ENCODE data around the gene ATP10B. TPM values are rescaled to one million over a fixed set of nuclear protein-coding genes. Genes with fewer than 3 reads are reported as not detected.

Gene ATP10B
- polyA plus RNA-seq, 3 donors = not detected

- no peaks in the 10 kb centered on the region for H3K4me1 ChIP-seq (ENCODE audit: control insufficient read depth in 1 of 2, insufficient read depth in 2 of 2, low read length in 2 of 2)
- no peak for DNase-seq
- peaks cover 0 to 4% (median 0%) of the 10 kb centered on the region in 7 donors for H3K9me3 Mint-ChIP-seq
- no peak overlapping the region for H3K27ac ChIP-seq (ENCODE audit: low read depth in 1 of 2, low read length in 2 of 2)
- no peaks in the 10 kb centered on the region for H3K27me3 ChIP-seq (ENCODE audit: control insufficient read depth in 2 of 2, insufficient read depth in 2 of 2, low read length in 2 of 2)
- no peaks in the 10 kb centered on the region for H3K4me1 Mint-ChIP-seq
- no peak overlapping the region for H2AFZ ChIP-seq (ENCODE audit: insufficient read depth, low read depth, low read length, poor library complexity, severe bottlenecking)
- WGBS (ENCODE audit: insufficient coverage) = 95% methylated on average over 2 of the region's 3 CpGs
- H3K4me3 ChIP-seq (replicated peaks in 1 of 3; ENCODE audit: low read depth in 2 of 3, low read length in 3 of 3) = no peak overlapping the region
- intact Hi-C loops (cut with micrococcal nuclease) = no loop called here
- H3K9me3 ChIP-seq (replicated peaks in 1 of 2; ENCODE audit: control insufficient read depth in 1 of 2, insufficient read depth in 1 of 2, low read length in 2 of 2) = no peaks in the 10 kb centered on the region
- H3K9ac ChIP-seq (ENCODE audit: insufficient read depth, low read length, poor library complexity, severe bottlenecking) = no peak overlapping the region
- H3K4me3 Mint-ChIP-seq = no peak overlapping the region
- H3K36me3 Mint-ChIP-seq = no peaks in the 10 kb centered on the region
- H3K27ac Mint-ChIP-seq = no peak overlapping the region
- H4K20me1 ChIP-seq (ENCODE audit: insufficient read depth, low read length) = no peaks in the 10 kb centered on the region
- no peak overlapping the region for H3K4me2 ChIP-seq (replicated peaks; ENCODE audit: extremely low read depth, low read length, poor library complexity, severe bottlenecking)
- TF ChIP-seq CTCF (IDR thresholded peaks at IDR 0.05) = no peak
- peaks cover 0 to 9% (median 2%) of the 10 kb centered on the region in 3 donors for H3K27me3 Mint-ChIP-seq (ENCODE audit: low read depth in 3 of 3)
- no peaks in the 10 kb centered on the region for H3K79me2 ChIP-seq (ENCODE audit: insufficient read depth, low read length)
- no peaks in the 10 kb centered on the region for H3K36me3 ChIP-seq (replicated peaks in 1 of 2; ENCODE audit: control insufficient read depth in 1 of 2, insufficient read depth in 2 of 2, low read length in 2 of 2)
Observed at GRCh38 chr5:160573318-160573717, 278.7 kb downstream of the ATP10B start.

- H3K4me3 ChIP-seq (replicated peaks in 1 of 3; ENCODE audit: low read depth in 2 of 3, low read length in 3 of 3) = no peak overlapping the region
- no peak overlapping the region for H2AFZ ChIP-seq (ENCODE audit: insufficient read depth, low read depth, low read length, poor library complexity, severe bottlenecking)
- H3K9me3 ChIP-seq (replicated peaks in 1 of 2; ENCODE audit: control insufficient read depth in 1 of 2, insufficient read depth in 1 of 2, low read length in 2 of 2) = no peaks in the 10 kb centered on the region
- H3K27ac ChIP-seq (ENCODE audit: low read depth in 1 of 2, low read length in 2 of 2) = no peak overlapping the region
- H3K36me3 ChIP-seq (replicated peaks in 1 of 2; ENCODE audit: control insufficient read depth in 1 of 2, insufficient read depth in 2 of 2, low read length in 2 of 2) = no peaks in the 10 kb centered on the region
- H3K27ac Mint-ChIP-seq = no peak overlapping the region
- DNase-seq = no peak
- no CpG with 5 or more reads among the region's 4 CpGs for WGBS (ENCODE audit: insufficient coverage)
- H3K4me2 ChIP-seq (replicated peaks; ENCODE audit: extremely low read depth, low read length, poor library complexity, severe bottlenecking) = no peak overlapping the region
- intact Hi-C loops (cut with micrococcal nuclease) = no loop called here
- no peak for TF ChIP-seq CTCF (IDR thresholded peaks at IDR 0.05)
- H3K4me3 Mint-ChIP-seq = no peak overlapping the region
- no peak overlapping the region for H3K9ac ChIP-seq (ENCODE audit: insufficient read depth, low read length, poor library complexity, severe bottlenecking)
- peaks cover 0 to 6% (median 2%) of the 10 kb centered on the region in 3 donors for H3K27me3 Mint-ChIP-seq (ENCODE audit: low read depth in 3 of 3)
- H3K27me3 ChIP-seq (ENCODE audit: control insufficient read depth in 2 of 2, insufficient read depth in 2 of 2, low read length in 2 of 2) = no peaks in the 10 kb centered on the region
- no peaks in the 10 kb centered on the region for H3K79me2 ChIP-seq (ENCODE audit: insufficient read depth, low read length)
- H4K20me1 ChIP-seq (ENCODE audit: insufficient read depth, low read length) = no peaks in the 10 kb centered on the region
- H3K4me1 ChIP-seq (ENCODE audit: control insufficient read depth in 1 of 2, insufficient read depth in 2 of 2, low read length in 2 of 2) = no peaks in the 10 kb centered on the region
- H3K4me1 Mint-ChIP-seq = no peaks in the 10 kb centered on the region
- no peaks in the 10 kb centered on the region for H3K9me3 Mint-ChIP-seq
- no peaks in the 10 kb centered on the region for H3K36me3 Mint-ChIP-seq
Observed at GRCh38 chr5:160567031-160567705, 284.8 kb downstream of the ATP10B start.

All from CD14-positive monocyte (primary cell).